ENCODE results near the gene EXOC8.

Gene EXOC8

DNA sequence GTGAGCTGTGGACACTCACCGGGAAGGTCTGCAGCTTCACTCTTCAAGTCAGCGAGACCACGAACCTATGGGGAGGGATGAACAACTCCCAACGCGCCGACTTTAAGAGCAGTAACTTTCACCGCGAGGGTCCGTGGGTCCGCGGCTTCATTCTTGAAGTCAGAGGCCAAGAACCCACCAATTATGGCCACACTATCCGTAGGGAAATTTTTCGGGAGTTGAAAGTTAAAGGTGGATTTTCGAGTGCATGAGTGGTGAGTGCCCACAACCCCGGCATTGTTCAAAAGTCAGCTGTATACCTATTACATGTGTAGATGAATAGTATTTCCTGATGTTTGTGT is 19.7 kb downstream of the EXOC8 start:
- no peak overlapping the region for H3K4ac ChIP-seq (ENCODE audit: low read depth, low read length)
- no peaks in the 10 kb centered on the region for H3K27me3 ChIP-seq (ENCODE audit: insufficient read depth, low read length, poor library complexity)
- H2BK5ac ChIP-seq (ENCODE audit: low read length): no peak overlapping the region
- WGBS (ENCODE audit: extremely low coverage, insufficient coverage, low lambda C conversion rate): no CpG with 5 or more reads among the region's 15 CpGs
- DNase-seq: no peak
- H3K56ac ChIP-seq (ENCODE audit: low read length): no peak overlapping the region
- no peak overlapping the region for H3K4me2 ChIP-seq (ENCODE audit: low read length)
- no peak overlapping the region for H2BK15ac ChIP-seq (replicated peaks; ENCODE audit: low read depth)
- H3K4me3 ChIP-seq (ENCODE audit: low read length): no peak overlapping the region
- no peak overlapping the region for H4K8ac ChIP-seq (ENCODE audit: low read depth, low read length)
- H3K79me1 ChIP-seq (ENCODE audit: low read length): no peaks in the 10 kb centered on the region
- no peaks in the 10 kb centered on the region for H3K79me2 ChIP-seq (ENCODE audit: control insufficient read depth, insufficient read depth, low read length)
- H3K9ac ChIP-seq (ENCODE audit: low read length): no peak overlapping the region
- H3K27ac ChIP-seq (ENCODE audit: low read depth, low read length): no peak overlapping the region
- no peak overlapping the region for H2AK5ac ChIP-seq (ENCODE audit: low read length)
- H4K5ac ChIP-seq (ENCODE audit: low read length): no peak overlapping the region
- H3K36me3 ChIP-seq (ENCODE audit: control insufficient read depth, insufficient read depth, low read length): no peaks in the 10 kb centered on the region
- H3K23ac ChIP-seq (ENCODE audit: low read length): no peak overlapping the region
- no peak overlapping the region for H2BK120ac ChIP-seq (ENCODE audit: low read depth, low read length)
- H3K18ac ChIP-seq (ENCODE audit: low read length): no peak overlapping the region
- no peaks in the 10 kb centered on the region for H3K4me1 ChIP-seq (ENCODE audit: control insufficient read depth, low read depth, low read length)

DNA sequence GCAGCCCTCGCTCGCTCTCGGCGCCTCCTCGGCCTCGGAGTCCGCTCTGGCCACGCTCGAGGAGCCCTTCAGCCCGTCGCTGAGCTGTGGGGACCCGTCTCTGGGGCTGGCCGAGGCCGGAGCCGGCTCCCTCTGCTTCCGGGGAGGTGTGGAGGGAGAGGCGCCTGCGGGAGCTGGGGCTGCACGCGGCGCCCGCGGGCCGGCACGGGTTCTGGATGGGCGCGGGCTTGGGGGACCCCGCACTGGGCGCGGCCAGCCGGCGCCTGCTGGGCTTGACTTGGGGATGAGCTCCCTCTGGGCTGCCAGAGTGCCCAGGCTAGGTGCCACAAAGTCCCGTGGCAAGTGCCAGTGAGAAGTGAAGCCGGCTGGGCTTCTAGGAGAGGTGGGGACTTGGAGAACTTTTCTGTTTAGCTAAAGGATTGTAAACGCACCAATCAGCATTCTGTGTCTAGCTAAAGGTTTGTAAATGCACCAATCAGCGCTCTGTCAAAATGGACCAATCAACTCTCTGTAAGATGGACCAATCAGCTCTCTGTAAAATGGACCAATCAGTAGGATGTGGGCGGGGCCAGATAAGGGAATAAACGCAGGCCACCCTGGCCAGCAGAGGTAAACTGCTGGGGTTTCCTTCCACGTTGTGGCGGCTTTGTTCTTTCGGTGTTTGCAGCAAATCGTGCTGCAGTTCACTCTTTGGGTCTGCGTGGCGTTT is 20.2 kb downstream of the EXOC8 start:
- H4K8ac ChIP-seq (ENCODE audit: low read depth, low read length): no peak overlapping the region
- no peak for DNase-seq
- WGBS (ENCODE audit: extremely low coverage, insufficient coverage, low lambda C conversion rate): no CpG with 5 or more reads among the region's 44 CpGs

DNA sequence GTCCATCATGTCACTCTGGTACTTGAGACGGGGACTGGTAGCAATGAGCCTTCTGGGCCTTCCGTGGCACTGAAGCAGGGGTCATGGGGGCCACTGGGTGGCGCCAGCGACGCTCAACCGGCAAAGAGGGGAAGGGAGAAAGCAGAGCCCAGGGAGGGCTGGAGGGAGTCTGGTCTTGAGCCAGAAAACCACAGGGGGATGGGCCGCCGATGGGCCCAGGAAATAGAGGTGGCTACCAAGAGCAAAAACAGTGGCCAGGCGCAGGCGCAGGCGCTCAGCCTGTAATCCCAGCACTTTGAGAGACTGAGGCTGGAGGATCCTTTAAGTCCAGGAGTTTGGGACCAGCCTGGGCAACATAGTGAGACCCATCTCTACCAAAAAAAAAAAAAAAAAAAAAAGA is 21.8 kb downstream of the EXOC8 start:
- WGBS (ENCODE audit: extremely low coverage, insufficient coverage, low lambda C conversion rate): no CpG with 5 or more reads among the region's 11 CpGs
- H3K56ac ChIP-seq (ENCODE audit: low read length): no peak overlapping the region
- DNase-seq: peak; percentile 79

More for the DNA sequence above, 20.2 kb downstream of the EXOC8 start:
- Histone ChIP-seq H3K18ac (ENCODE audit: low read length) (no peak overlapping the region), H3K27ac (ENCODE audit: low read depth, low read length) (no peak overlapping the region), H3K27me3 (ENCODE audit: insufficient read depth, low read length, poor library complexity) (no peaks in the 10 kb centered on the region), H4K5ac (ENCODE audit: low read length) (no peak overlapping the region), H2AK5ac (ENCODE audit: low read length) (no peak overlapping the region), H3K4ac (ENCODE audit: low read depth, low read length) (no peak overlapping the region), H3K79me1 (ENCODE audit: low read length) (no peaks in the 10 kb centered on the region), H2BK5ac (ENCODE audit: low read length) (no peak overlapping the region), H3K36me3 (ENCODE audit: control insufficient read depth, insufficient read depth, low read length) (no peaks in the 10 kb centered on the region), H3K9ac (ENCODE audit: low read length) (no peak overlapping the region), H2BK120ac (ENCODE audit: low read depth, low read length) (no peak overlapping the region), H2BK15ac (replicated peaks; ENCODE audit: low read depth) (no peak overlapping the region), H3K23ac (ENCODE audit: low read length) (no peak overlapping the region), H3K4me1 (ENCODE audit: control insufficient read depth, low read depth, low read length) (no peaks in the 10 kb centered on the region), H3K79me2 (ENCODE audit: control insufficient read depth, insufficient read depth, low read length) (no peaks in the 10 kb centered on the region), H3K4me3 (ENCODE audit: low read length) (no peak overlapping the region), H3K4me2 (ENCODE audit: low read length) (no peak overlapping the region), H3K56ac (ENCODE audit: low read length) (no peak overlapping the region)

DNA sequence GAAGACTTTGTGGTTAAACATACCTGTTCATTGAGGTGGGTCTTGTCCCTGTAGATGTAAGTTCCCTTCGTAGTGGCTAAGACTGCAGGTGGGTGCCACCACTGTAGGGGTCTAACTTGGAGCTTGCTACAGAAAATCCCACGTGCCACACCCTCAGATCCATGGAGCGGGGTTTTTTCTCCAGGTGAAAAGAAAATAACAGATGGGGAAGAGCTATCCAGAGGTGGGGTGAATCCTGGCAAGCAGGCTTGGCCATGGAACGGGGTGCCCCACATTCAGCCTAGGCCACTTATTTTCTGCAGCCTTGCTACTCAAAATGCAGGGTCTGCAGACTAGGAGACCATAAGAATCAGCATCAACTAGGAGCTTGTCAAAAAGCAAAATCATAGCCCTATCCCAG is 24.0 kb downstream of the EXOC8 start:
- Histone ChIP-seq H3K27ac (ENCODE audit: low read depth, low read length) (no peak overlapping the region), H2BK120ac (ENCODE audit: low read depth, low read length) (no peak overlapping the region), H4K5ac (ENCODE audit: low read length) (no peak overlapping the region), H2AK5ac (ENCODE audit: low read length) (no peak overlapping the region), H3K4ac (ENCODE audit: low read depth, low read length) (no peak overlapping the region), H2BK15ac (replicated peaks; ENCODE audit: low read depth) (no peak overlapping the region), H3K56ac (ENCODE audit: low read length) (no peak overlapping the region), H3K4me2 (ENCODE audit: low read length) (no peak overlapping the region), H3K4me3 (ENCODE audit: low read length) (no peak overlapping the region), H2BK5ac (ENCODE audit: low read length) (no peak overlapping the region), H3K18ac (ENCODE audit: low read length) (no peak overlapping the region), H3K27me3 (ENCODE audit: insufficient read depth, low read length, poor library complexity) (no peaks in the 10 kb centered on the region), H3K79me1 (ENCODE audit: low read length) (no peaks in the 10 kb centered on the region), H3K79me2 (ENCODE audit: control insufficient read depth, insufficient read depth, low read length) (no peaks in the 10 kb centered on the region), H3K23ac (ENCODE audit: low read length) (no peak overlapping the region), H4K8ac (ENCODE audit: low read depth, low read length) (no peak overlapping the region), H3K36me3 (ENCODE audit: control insufficient read depth, insufficient read depth, low read length) (no peaks in the 10 kb centered on the region), H3K9ac (ENCODE audit: low read length) (no peak overlapping the region), H3K4me1 (ENCODE audit: control insufficient read depth, low read depth, low read length) (no peaks in the 10 kb centered on the region)
- WGBS (ENCODE audit: extremely low coverage, insufficient coverage, low lambda C conversion rate): no CpG with 5 or more reads among the region's 4 CpGs
- no peak for DNase-seq

More for the DNA sequence above, 21.8 kb downstream of the EXOC8 start:
- Histone ChIP-seq H3K36me3 (ENCODE audit: control insufficient read depth, insufficient read depth, low read length) (no peaks in the 10 kb centered on the region), H3K23ac (ENCODE audit: low read length) (no peak overlapping the region), H3K4me1 (ENCODE audit: control insufficient read depth, low read depth, low read length) (no peaks in the 10 kb centered on the region), H3K4ac (ENCODE audit: low read depth, low read length) (no peak overlapping the region), H3K27ac (ENCODE audit: low read depth, low read length) (no peak overlapping the region), H2BK120ac (ENCODE audit: low read depth, low read length) (no peak overlapping the region), H3K79me1 (ENCODE audit: low read length) (no peaks in the 10 kb centered on the region), H3K18ac (ENCODE audit: low read length) (no peak overlapping the region), H4K8ac (ENCODE audit: low read depth, low read length) (no peak overlapping the region), H2BK15ac (replicated peaks; ENCODE audit: low read depth) (no peak overlapping the region), H3K4me3 (ENCODE audit: low read length) (no peak overlapping the region), H3K9ac (ENCODE audit: low read length) (no peak overlapping the region), H2BK5ac (ENCODE audit: low read length) (no peak overlapping the region), H4K5ac (ENCODE audit: low read length) (no peak overlapping the region), H3K79me2 (ENCODE audit: control insufficient read depth, insufficient read depth, low read length) (no peaks in the 10 kb centered on the region), H2AK5ac (ENCODE audit: low read length) (no peak overlapping the region), H3K4me2 (ENCODE audit: low read length) (no peak overlapping the region), H3K27me3 (ENCODE audit: insufficient read depth, low read length, poor library complexity) (no peaks in the 10 kb centered on the region)

DNA sequence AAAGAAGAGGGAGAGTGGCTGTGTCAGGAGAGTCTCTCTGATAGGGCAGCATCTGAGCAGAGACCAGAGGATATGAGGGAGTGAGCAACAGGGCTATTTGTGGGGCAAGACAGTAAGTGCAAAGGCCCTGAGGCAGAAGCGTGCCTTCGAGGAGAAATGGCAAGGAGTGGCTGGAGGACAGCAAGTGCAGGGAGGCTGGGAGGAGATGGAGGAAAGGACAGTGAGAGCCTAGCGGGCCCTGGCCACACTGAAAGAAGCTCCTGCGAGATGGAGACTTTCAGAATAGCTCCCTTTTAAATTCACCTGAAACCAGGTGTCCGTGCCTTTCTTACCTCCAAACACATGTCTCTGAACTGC is 25.2 kb downstream of the EXOC8 start:
- H3K18ac ChIP-seq (ENCODE audit: low read length): no peak overlapping the region
- H3K27me3 ChIP-seq (ENCODE audit: insufficient read depth, low read length, poor library complexity): no peaks in the 10 kb centered on the region
- H3K27ac ChIP-seq (ENCODE audit: low read depth, low read length): no peak overlapping the region
- DNase-seq: no peak
- H3K79me1 ChIP-seq (ENCODE audit: low read length): no peaks in the 10 kb centered on the region
- H3K9ac ChIP-seq (ENCODE audit: low read length): no peak overlapping the region
- H2BK120ac ChIP-seq (ENCODE audit: low read depth, low read length): no peak overlapping the region
- H3K56ac ChIP-seq (ENCODE audit: low read length): no peak overlapping the region
- H3K4me3 ChIP-seq (ENCODE audit: low read length): no peak overlapping the region
- no peaks in the 10 kb centered on the region for H3K79me2 ChIP-seq (ENCODE audit: control insufficient read depth, insufficient read depth, low read length)
- H4K8ac ChIP-seq (ENCODE audit: low read depth, low read length): no peak overlapping the region
- H4K5ac ChIP-seq (ENCODE audit: low read length): no peak overlapping the region
- WGBS (ENCODE audit: extremely low coverage, insufficient coverage, low lambda C conversion rate): no CpG with 5 or more reads among the region's 5 CpGs
- no peak overlapping the region for H2AK5ac ChIP-seq (ENCODE audit: low read length)
- no peak overlapping the region for H2BK15ac ChIP-seq (replicated peaks; ENCODE audit: low read depth)
- H3K4me2 ChIP-seq (ENCODE audit: low read length): no peak overlapping the region
- H3K23ac ChIP-seq (ENCODE audit: low read length): no peak overlapping the region
- H3K36me3 ChIP-seq (ENCODE audit: control insufficient read depth, insufficient read depth, low read length): no peaks in the 10 kb centered on the region
- H2BK5ac ChIP-seq (ENCODE audit: low read length): no peak overlapping the region
- H3K4ac ChIP-seq (ENCODE audit: low read depth, low read length): no peak overlapping the region
- H3K4me1 ChIP-seq (ENCODE audit: control insufficient read depth, low read depth, low read length): no peaks in the 10 kb centered on the region

All from mesendoderm (in vitro differentiated cells).